HG03442 (cell line): ENCODE results near the gene NDUFAF8.

ENCODE experiments used
- ATAC-seq: cut with Tn5 transposase; IDR thresholded peaks from one replicate; pipeline ENCODE4 v1.9.1; 2021; ENCODE audit warnings: mild to moderate bottlenecking, moderate library complexity; ENCODE audit not compliant: unreplicated experiment

Gene NDUFAF8

GRCh38 chr17:81250286-81251093, 11.4 kb downstream of the NDUFAF8 start:
- no peak for ATAC-seq

- ATAC-seq, result no peak
Measured at GRCh38 chr17:81251094-81251708, 12.1 kb downstream of the NDUFAF8 start.

- ATAC-seq, result no peak
Measured at GRCh38 chr17:81251709-81252301, 12.7 kb downstream of the NDUFAF8 start.

- no peak for ATAC-seq
Measured at GRCh38 chr17:81252326-81252986, 13.3 kb downstream of the NDUFAF8 start.

GRCh38 chr17:81252987-81253329, 13.8 kb downstream of the NDUFAF8 start:
- ATAC-seq, result no peak

- no peak for ATAC-seq
Measured at GRCh38 chr17:81253358-81254131, 14.4 kb downstream of the NDUFAF8 start.

GRCh38 chr17:81254955-81255717, 16.0 kb downstream of the NDUFAF8 start:
- no peak for ATAC-seq

GRCh38 chr17:81256616-81257015, 17.5 kb downstream of the NDUFAF8 start:
- ATAC-seq, result no peak

- ATAC-seq, result no peak
Measured at GRCh38 chr17:81257533-81257932, 18.4 kb downstream of the NDUFAF8 start.

GRCh38 chr17:81258292-81258691, 19.2 kb downstream of the NDUFAF8 start:
- ATAC-seq, result no peak

- no peak for ATAC-seq
Measured at GRCh38 chr17:81259058-81259605, 20.0 kb downstream of the NDUFAF8 start.

GRCh38 chr17:81260171-81260570, 21.1 kb downstream of the NDUFAF8 start:
- no peak for ATAC-seq

GRCh38 chr17:81260641-81261040, 21.5 kb downstream of the NDUFAF8 start:
- ATAC-seq, result no peak

GRCh38 chr17:81261096-81261495, 22.0 kb downstream of the NDUFAF8 start:
- no peak for ATAC-seq

- no peak for ATAC-seq
Measured at GRCh38 chr17:81261582-81262336, 22.6 kb downstream of the NDUFAF8 start.

GRCh38 chr17:81263371-81264181, 24.5 kb downstream of the NDUFAF8 start:
- ATAC-seq, result no peak

- no peak for ATAC-seq
Measured at GRCh38 chr17:81264640-81265039, 25.5 kb downstream of the NDUFAF8 start.

- ATAC-seq, result no peak
Measured at GRCh38 chr17:81265576-81265975, 26.5 kb downstream of the NDUFAF8 start.
